ENCODE measurements around the gene MPG.
"Not testable (repeated sequence)": the region's sequence is repeated elsewhere in the genome, so short reads cannot be mapped to it uniquely, and the experiment has no call there.

Gene MPG

DNA sequence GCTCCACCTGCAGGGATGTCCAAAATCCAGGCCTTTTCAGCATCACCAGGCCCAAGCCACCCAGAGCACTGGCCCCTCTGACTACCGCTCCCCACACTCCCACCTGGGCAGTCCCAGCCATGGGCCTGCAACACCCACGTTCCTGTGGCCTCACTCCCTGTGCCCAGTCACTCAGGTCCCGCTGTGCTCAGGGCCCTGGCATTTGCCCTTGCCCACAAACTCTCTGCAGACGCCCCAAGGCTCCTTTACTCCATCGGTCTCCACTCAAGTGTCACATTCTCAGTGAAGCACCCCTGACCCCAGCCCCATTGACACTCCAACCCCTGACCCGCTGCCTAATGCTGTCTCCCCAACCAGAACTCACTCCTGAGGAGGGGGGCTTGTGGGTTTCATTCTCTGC, 23.6 kb downstream of the MPG start:
- in situ Hi-C loops (cut with MboI; ENCODE audit: low pct_unique_long_range_greater_than_20kb, low sequenced_read_pairs): no loop called here
- no peak for DNase-seq

DNA sequence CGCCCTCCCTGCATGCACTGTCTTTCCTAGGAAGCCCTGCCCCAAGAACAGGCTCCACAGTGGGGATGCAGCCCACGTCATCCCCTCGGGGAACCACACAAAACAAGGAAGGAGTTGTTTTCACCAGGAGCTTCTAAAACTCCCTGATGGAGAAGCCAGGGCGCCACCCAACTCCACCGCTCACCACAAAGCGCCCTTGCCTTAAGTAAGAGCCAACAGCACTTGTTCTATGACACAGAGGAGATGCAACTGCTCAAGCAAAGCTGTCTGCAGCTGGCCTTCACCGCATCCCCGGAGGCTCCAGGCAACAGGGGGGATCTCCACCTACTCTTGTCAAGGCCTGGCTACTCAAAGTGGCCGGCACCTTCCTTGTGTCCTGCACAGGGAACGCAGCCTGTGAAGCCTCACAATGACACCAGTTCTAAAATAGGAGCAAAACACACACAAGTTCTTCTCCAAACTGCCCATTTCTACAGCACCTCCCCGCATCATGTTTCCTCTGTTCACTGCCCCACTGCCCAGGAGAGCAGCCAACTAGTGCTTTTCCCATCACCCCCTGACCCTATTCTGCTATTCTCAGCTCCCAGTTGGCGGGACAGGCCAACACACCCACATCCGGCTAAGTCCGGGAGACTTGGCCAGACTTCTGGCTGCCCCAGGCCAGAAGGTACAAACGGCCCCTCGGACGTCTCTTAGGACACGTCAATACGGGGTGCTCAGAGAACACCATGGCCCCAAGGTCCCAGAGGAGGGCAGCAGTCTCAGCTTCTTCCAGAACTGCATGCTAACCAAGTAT, 24.2 kb downstream of the MPG start:
- no peak for DNase-seq
- in situ Hi-C loops (cut with MboI; ENCODE audit: low pct_unique_long_range_greater_than_20kb, low sequenced_read_pairs): no loop called here

DNA sequence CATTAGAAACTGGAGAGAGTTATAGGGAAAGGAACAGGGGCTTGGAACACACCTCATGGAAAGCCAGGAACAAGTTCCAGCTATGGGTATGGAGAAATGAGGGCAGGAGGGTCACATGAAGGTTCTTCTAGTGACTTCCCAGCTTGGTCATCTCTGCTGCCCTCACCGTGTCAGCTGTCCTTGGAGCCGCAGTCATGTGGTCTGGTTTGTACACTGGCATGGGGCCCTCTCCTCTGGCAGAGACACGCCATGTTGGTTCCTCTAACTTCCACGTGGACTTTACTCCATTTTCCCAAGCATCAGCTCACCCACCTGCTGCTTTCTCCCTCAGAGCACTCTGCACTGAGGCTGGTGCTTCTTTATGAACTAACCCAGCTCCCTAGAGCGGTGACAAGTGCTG, 26.3 kb downstream of the MPG start:
- no peak for DNase-seq
- in situ Hi-C loops (cut with MboI; ENCODE audit: low pct_unique_long_range_greater_than_20kb, low sequenced_read_pairs): no loop called here

DNA sequence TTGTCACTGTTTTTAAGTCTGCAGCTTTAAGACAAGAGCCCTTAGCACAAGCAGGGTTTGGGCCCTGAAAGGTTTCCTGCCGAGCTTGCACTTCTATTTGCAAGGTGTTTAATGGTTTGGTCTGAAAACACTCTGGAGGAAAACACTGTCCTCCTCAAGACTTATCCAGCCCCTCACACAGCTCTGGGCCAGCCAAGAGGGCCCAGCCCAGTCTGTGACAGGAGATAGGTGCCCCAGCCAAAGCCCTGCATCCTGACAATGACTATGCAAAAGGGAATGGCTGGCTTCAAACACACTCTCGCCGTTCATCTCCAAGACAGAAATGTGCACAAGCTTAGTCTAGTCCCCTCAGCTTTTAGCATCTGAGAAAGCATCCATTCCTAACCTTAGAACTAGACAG, 26.9 kb downstream of the MPG start:
- no peak for DNase-seq

DNA sequence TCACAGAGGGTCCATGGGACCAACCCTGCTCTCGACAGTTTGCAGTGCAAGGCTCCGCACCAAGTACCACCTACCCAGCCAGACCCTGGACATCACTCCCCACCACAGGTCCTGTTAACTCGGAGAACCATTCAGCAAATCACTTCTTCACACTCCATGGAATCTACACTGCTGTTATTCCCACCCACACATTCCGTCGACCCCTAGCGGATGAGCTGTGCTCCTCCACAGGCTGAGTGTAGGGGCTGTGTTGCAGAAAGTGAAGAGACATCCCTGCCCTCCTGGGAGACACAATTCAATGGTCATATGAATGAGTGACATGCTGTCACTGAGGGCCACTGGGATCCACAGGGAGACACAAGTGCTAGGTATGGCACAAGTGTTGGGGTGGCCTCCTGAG, 27.5 kb downstream of the MPG start:
- in situ Hi-C loops (cut with MboI; ENCODE audit: low pct_unique_long_range_greater_than_20kb, low sequenced_read_pairs): no loop called here

More for the DNA sequence above, 26.9 kb downstream of the MPG start:
- in situ Hi-C loops (cut with MboI; ENCODE audit: low pct_unique_long_range_greater_than_20kb, low sequenced_read_pairs): no loop called here

DNA sequence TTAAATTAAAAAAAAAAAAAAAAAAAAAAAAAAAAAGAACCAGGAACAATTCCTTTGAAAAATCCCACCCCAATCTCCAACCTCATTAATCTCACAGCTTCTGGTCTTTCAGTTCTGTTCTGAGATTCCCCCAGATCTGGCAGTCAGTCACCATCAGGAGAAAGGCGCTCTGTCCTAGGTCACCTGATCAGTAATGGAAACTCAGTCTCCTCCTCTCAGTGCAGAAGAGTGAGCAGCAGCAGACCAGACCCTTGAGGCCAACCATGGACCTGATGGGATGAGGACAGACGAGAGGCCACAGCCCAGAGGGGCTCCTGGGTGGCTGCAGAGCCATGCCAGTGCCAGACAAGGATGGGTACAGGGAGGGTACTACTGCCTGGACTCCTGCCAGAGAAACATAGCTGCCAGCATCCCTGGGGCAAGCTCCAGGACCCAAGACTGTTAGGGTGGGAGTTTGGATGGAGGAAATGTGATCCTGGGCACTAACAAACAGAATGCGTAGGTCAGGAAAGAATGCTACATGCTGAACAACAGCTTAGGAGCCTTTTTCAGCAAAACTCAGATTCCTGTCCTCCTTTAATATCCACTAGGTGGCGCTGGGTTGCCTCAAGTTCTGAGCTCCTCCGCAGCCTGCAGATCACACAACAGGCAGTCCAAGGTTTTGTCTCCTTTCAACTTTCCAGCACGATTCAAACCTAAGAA, 28.7 kb downstream of the MPG start:
- DNase-seq: peak; percentile 80
- in situ Hi-C loops (cut with MboI; ENCODE audit: low pct_unique_long_range_greater_than_20kb, low sequenced_read_pairs): no loop called here

More for the DNA sequence above, 27.5 kb downstream of the MPG start:
- DNase-seq: no peak

DNA sequence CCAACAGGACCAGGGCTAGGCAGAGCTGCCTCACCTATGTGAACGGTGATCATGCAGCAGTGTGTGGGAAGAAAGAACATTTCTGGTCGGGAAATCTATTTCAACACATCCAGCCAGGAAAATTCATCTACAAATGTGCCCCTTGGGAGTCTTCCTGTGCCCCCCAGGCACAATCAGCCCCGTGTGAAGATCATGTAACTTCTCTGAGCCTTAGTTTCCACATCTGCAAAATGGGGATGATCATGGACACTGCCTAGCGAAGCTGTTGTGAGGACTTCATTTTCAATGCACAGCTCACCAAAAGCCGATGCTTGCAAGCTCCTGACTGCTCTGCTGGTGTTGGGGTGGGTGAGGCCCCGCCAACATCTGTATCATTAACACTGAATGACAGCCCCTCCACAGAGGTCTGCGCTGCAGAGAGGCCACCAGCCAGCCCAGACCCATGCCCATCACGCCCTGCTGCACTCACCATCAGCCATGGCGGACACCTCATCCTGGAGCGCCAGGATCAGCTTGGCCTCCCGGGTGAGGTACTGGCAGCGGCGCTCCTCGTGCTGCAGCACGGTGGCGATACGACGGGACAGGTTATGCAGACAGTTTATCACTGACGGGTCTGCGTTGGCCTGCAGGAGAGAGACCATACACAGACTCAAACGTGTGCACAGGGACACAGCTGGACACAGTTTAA, 34.3 kb downstream of the MPG start:
- in situ Hi-C loops (cut with MboI; ENCODE audit: low pct_unique_long_range_greater_than_20kb, low sequenced_read_pairs): no loop called here
- DNase-seq: no peak

DNA sequence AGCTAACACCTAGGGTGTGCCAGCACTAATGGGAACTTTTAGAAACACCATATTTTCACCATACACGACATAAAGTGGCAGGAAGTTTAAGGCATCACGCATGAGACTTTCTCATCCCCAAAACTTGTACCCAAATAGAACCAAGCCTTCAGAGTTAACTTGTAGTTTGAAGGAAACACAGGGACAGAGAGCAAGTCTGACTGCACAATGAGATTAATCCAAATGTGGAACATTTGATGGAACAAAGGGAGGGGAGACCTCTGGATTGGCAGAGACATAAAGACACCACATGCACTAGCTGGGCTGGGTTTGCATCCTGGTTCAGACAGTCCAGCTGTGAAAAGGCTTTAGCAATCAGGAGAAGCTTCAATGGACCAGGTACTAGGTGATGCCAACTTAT, 36.3 kb downstream of the MPG start:
- no peak for DNase-seq
- in situ Hi-C loops (cut with MboI; ENCODE audit: low pct_unique_long_range_greater_than_20kb, low sequenced_read_pairs): no loop called here

DNA sequence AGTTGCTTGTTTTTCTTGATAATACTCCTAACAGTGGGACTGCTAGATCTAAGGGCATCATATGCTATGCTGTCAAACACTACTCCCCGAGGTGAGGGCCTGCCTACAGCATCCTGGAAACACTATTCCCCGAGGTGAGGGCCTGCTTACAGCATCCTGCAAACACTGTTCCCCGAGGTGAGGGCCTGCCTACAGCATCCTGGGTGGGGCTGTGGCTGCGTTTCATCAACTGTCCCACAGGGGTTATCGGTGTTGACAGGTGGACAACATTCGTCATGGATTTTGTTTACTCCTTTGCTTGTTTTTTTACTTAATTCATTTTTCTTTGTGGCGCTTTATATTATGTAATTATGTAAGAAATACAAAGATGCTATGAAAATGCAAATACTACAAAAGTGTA, 38.0 kb downstream of the MPG start:
- in situ Hi-C loops (cut with MboI; ENCODE audit: low pct_unique_long_range_greater_than_20kb, low sequenced_read_pairs): no loop called here

DNA sequence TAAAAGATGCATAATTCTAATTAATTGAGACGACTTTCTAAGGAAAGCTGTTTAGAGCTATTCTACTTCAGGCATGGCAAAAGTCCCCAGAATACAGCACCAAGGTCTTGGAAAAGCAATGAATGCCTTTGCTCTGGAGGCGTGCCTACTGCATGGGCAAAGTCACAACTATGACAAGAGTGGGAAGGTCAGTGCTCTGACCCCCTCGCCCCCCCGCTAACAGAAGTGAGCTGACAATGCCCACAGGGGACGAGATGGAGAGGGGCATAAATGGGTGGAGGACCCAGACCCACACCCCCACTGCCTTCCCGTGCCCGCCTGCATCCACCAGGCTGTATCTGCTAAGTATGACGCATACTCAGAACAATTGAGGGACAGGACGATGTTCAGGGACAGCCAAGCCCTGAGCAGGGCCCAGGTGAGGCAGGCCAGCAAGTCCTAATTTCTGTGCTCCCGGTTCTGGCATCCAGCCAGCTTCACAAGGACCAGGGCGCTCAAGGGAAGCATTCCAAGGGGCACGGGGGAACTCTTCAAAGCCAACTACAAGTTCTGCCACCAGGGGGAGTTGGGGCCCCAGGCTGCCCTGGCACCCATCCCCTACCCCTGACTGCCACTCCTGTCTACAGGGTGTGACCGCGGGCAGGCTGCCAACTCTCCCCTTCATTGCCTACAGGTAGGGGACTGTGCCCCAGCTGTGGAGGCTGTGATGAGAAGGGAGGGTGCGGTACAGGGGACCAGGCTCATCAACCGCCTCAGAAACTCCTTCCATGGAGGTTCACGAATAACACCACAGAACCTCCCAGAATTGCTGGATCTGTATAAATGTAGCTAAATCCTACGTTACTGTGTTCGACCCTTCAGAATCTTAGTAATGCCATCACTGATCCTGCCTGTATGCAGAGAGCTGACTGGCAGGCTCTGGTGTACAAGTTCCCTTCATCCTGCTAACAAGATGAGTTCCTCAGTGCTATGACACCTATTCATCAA, 39.6 kb downstream of the MPG start:
- DNase-seq: peak; percentile 78
- in situ Hi-C loops (cut with MboI; ENCODE audit: low pct_unique_long_range_greater_than_20kb, low sequenced_read_pairs): no loop called here

More for the DNA sequence above, 38.0 kb downstream of the MPG start:
- no peak for DNase-seq

DNA sequence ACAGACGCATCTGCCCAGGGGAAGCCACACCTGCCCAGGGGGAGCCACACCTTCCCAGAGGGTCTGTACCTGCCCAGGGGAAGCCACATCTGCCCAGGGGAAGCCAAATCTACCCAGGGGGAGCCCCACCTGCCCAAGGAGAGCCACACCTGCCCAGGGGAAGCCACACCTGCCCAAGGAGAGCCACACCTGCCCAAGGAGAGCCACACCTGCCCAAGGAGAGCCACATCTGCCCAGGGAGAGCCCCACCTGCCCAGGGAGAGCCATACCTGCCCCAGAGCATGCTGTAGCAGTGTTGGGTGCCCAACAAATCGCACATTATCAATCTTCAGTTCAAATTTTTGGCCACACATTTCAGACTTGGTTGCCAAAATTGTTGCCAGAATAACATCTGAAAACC, 40.8 kb downstream of the MPG start:
- in situ Hi-C loops (cut with MboI; ENCODE audit: low pct_unique_long_range_greater_than_20kb, low sequenced_read_pairs): no loop called here
- DNase-seq: no peak

DNA sequence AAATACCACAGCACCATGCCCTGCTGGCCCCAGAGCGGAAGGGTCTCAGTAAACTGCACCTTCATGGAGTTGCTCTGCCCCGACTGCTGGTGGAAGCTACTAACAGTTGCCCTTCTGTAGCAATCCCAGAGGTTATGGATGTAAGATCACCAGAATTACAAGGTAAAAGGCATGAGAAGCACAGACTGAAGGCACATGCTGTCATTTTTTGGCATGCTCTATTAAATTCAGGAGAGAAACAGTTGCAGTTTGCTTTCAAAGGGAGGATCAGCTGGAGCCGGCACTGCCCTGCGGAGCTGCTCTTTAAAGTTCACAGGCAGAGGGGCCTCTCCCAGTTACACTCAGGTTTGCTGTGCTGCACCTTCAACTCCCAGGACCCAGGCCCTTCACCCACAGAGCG, 41.3 kb downstream of the MPG start:
- DNase-seq: no peak
- in situ Hi-C loops (cut with MboI; ENCODE audit: low pct_unique_long_range_greater_than_20kb, low sequenced_read_pairs): no loop called here

DNA sequence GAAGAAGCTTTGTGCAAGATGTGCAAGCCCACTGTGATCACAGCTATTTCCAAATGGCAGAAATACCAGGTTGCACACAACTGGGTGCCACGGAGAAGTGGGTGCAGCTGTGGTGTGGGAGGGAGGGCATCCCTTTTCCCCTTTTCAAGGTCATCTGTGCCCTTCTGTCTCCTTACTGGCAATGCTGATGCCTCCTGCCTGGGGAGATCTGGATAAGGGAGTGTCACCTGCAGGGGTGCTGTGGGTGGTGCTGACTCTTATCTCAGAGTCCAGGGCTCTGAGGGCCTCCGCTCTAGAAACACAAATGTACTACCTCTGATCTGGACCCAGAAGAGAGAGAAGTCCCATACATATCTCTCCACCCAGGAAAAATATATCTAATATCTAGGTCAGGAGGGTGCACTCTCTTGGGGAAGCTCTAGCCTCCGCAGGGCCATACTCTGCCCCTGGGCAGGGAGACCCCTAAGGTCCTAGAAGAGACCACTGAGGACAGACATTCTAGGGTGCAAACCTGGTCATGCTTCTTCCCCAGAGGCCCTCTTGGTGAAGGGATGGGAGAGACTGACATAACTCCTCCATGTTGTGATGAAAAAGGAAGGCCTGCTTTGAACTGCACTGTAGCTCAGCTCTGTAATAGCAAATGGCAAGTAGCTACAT, 41.9 kb downstream of the MPG start:
- no peak for DNase-seq
- in situ Hi-C loops (cut with MboI; ENCODE audit: low pct_unique_long_range_greater_than_20kb, low sequenced_read_pairs): no loop called here

DNA sequence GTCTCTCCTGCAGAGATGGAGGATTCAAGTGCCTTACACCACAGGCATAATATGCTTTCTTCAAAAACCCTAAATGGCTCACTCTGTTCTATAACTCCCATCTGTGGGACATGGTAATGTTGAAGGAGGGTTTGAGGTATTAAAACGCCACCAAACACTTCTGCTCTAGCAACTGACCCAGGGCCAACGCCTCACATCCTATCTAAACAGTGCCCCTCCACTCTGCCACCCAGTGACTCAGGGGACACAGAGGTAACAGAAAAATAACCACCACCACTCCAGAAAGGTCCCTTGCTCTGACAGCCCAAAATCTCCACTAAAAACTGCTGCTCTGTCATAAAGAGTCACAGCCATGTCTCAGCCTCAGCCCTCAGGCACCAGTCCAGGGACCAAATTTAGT, 42.7 kb downstream of the MPG start:
- no peak for DNase-seq
- in situ Hi-C loops (cut with MboI; ENCODE audit: low pct_unique_long_range_greater_than_20kb, low sequenced_read_pairs): no loop called here

DNA sequence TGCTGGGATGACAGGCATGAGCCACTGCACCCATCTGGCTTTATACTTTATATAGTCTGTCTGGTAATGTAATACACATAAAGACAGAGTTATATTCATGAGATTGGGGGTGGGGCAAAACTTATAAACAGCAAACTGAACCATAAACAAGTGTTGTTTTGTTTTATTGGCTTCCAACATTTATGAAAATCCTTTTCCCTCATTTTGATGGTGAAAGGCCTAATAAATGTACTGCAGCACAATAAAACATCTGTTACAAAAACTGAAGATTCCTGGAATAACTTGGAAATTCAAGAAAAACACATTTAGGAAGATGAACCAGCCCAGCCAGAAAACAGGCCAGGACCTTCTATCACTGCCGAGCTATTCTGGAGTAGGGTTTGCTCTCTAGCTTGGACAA, 44.3 kb downstream of the MPG start:
- in situ Hi-C loops (cut with MboI; ENCODE audit: low pct_unique_long_range_greater_than_20kb, low sequenced_read_pairs): no loop called here
- no peak for DNase-seq

DNA sequence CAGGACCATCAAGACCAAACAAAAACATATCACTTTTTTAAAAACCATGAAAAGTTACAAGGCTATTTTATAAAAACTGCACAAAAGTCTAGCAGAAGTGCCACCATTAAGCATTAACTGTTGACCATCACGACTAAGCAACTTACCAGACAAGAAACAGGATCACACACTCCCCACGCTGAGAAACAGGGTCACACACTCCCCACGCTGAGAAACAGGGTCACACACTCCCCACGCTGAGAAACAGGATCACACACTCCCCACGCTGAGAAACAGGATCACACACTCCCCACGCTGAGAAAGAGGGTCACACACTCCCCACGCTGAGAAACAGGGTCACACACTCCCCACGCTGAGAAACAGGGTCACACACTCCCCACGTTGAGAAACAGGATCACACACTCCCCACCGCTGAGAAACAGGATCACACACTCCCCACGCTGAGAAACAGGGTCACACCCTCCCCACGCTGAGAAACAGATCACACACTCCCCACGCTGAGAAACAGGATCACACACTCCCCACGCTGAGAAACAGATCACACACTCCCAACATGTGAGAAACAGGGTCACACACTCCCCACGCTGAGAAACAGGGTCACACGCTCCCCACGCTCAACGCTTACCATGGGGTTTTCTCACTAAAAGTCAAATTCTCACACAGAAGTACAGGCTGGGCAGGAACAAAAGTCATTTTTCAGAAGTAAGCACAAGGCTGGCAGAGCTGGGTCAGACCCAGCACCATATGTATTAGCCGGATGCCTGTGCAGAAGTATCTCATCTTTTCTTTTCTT, 45.7 kb downstream of the MPG start:
- DNase-seq; in situ Hi-C loops (cut with MboI; ENCODE audit: low pct_unique_long_range_greater_than_20kb, low sequenced_read_pairs): not testable (repeated sequence)

DNA sequence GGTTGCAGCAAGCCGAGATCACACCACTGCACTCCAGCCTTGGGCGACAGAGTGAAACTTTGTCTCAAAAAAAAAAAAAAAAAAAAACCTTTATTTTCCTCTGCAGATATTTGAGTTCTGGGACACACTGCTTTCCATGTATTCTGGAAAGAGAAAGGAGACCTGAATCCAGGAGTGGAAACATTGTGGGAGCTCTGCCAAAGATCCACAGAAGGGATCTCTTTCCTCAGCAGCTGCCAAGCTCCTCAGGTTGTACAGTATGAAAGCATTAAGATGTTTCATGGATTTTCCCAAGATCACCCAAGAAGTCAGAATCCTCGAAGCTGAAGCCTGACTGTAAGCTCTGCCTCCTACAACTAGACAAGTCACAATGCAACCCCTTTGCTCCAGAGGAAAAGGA, 47.0 kb downstream of the MPG start:
- no peak for DNase-seq
- in situ Hi-C loops (cut with MboI; ENCODE audit: low pct_unique_long_range_greater_than_20kb, low sequenced_read_pairs): no loop called here

DNA sequence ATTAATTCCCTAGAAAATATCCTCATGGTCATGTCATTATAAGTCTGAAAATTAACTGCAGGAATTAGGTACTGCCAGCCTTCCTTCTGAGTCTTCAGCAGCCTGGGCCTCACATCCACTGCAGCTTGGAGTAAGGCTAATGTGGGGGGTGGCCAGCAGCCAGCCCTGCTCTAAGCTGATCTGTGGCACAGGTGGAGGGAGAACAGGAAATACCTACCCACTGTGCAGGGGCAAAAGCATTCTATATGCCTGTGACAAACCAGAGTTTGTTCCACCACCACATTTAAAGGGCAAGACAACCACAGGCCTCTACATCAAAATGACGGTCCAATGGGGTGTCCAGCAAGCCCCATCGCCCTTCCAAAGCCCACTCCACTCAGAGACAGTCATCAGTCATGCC, 51.0 kb downstream of the MPG start:
- in situ Hi-C loops (cut with MboI; ENCODE audit: low pct_unique_long_range_greater_than_20kb, low sequenced_read_pairs): no loop called here
- no peak for DNase-seq

All from KBM-7 (cell line).